VCaP (cell line): ENCODE results near the gene EVPL.
A peak's percentile ranks its signal among the peaks of the same experiment; 100 is the strongest.

Source experiments
- H3K27ac ChIP-seq: fragments of 450-650 bp; 2 replicates; pipeline ENCODE4 v1.5.1; 2017
- TF ChIP-seq, protein P1 (sequence below): fragments of 450-650 bp; conservative IDR thresholded peaks from 2 replicates; pipeline ENCODE4 v1.5.1; 2017; ENCODE audit warnings: mild to moderate bottlenecking, moderate library complexity

Gene EVPL

GRCh38 chr17:75983501-75984181 is 43.5 kb downstream of the EVPL start:
- TF ChIP-seq, protein P1, sequence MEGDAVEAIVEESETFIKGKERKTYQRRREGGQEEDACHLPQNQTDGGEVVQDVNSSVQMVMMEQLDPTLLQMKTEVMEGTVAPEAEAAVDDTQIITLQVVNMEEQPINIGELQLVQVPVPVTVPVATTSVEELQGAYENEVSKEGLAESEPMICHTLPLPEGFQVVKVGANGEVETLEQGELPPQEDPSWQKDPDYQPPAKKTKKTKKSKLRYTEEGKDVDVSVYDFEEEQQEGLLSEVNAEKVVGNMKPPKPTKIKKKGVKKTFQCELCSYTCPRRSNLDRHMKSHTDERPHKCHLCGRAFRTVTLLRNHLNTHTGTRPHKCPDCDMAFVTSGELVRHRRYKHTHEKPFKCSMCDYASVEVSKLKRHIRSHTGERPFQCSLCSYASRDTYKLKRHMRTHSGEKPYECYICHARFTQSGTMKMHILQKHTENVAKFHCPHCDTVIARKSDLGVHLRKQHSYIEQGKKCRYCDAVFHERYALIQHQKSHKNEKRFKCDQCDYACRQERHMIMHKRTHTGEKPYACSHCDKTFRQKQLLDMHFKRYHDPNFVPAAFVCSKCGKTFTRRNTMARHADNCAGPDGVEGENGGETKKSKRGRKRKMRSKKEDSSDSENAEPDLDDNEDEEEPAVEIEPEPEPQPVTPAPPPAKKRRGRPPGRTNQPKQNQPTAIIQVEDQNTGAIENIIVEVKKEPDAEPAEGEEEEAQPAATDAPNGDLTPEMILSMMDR: no peak
- H3K27ac ChIP-seq: no peak overlapping the region

GRCh38 chr17:75981019-75981615 is 46.0 kb downstream of the EVPL start:
- peak overlapping the region; percentile 98 for H3K27ac ChIP-seq
- TF ChIP-seq, protein P1: no peak

GRCh38 chr17:75980188-75981018 is 46.7 kb downstream of the EVPL start:
- H3K27ac ChIP-seq: peak overlapping the region; percentile 98
- TF ChIP-seq, protein P1: no peak

DNA sequence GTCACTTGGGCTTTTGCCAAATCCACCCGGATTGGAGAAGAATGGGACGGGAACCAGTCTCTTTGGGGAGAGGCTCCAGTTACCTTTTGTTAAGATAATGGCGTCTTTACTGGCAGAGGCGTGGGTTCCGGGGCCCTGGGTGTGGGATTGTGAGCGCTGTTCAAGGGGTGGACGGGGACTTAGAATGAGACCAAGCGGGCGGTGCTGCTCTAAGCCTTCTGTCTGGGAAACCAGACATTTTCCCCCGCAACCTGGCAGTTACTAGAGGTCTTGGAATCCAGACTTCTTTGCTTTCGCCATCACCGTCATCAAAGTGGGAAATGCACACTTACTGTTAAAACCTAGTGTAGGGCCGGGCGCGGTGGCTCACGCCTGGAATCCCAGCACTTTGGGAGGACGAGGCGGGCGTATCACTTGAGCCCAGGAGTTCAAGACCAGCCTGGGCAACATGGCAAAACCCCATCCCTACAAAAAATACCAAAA is 47.4 kb downstream of the EVPL start:
- TF ChIP-seq, protein P1: no peak
- peak overlapping the region; percentile 98 for H3K27ac ChIP-seq

GRCh38 chr17:75978938-75979704 is 48.0 kb downstream of the EVPL start, which contains the start of the genes ACOX1 and TEN1:
TSS of gene ACOX1 (minus strand) at chr17:75979166. CDS start at chr17:75979073, 93 bp downstream.
TSS of gene TEN1 (plus strand) at chr17:75979240. CDS start at chr17:75986193, 6,953 bp downstream.
- H3K27ac ChIP-seq: peak within 1 kb of the TSS; percentile 98
- TF ChIP-seq, protein P1: peak; percentile 55

DNA sequence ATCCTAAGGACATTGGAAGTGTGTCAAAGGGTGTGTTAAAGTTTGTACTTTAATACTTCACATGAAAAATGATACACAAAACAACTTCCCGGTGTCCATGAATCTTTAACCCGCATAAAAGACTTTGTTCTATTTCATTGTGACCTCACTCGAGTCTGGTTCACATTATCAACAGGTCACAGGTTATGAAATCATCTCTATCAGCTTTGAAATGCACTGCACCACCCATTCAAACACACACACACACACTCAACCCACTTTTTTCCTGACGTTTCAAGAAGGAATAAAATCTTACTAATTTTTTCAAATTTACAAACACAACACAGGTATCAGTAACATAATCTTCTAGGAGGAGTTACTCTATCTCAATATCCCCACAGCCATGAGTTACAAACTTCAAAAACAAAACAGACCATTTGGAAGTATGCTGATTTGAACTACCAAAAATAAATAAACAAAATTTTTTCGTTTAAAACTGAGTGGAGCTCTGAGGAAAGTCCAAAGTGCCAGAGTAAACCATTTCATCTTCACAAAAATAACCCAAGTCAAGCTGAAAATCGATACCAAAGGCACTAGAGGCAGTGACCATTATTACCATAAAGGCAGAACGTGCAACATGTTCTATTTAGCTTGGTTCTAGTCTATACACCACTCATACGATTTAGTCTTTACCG is 50.8 kb downstream of the EVPL start:
- H3K27ac ChIP-seq: peak overlapping the region; percentile 98; the same call in 1 of the 2 replicates
- TF ChIP-seq, protein P1: no peak
